ENCODE measurements around the gene CMTR2. TPM values are rescaled to one million over a fixed set of nuclear protein-coding genes. Genes with fewer than 3 reads are reported as not detected.

CMTR2 gene
- total and polyA plus RNA-seq, 2 of the 4 experiments (the other 2 are of a cell fraction) = 10.6 to 21.9 TPM

DNA sequence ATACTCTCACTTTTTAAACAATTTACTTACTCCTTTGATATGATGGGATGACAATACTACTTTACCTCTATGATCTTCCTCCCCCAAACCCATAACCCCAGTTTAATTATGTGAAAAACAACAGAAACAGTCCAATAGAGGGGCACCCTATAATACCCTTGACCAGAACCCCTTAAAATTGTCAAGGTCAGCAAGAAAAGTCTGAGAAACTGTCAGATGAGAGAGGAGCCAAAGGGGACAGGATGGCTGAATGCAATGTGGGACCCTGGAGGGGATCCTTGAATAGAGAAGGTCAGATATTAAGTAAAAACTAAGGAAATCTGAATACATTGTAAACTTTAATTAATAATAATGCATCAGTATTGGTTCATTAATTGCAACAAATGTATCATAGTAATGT is 42.9 kb downstream of the CMTR2 start:
- Histone ChIP-seq H3K4me3 (ENCODE audit: insufficient read depth, low read depth, low read length) (no peak overlapping the region), H3K27ac (ENCODE audit: insufficient read depth, low read length) (no peak overlapping the region), H3K27me3 (ENCODE audit: control insufficient read depth, insufficient read depth, low read length) (no peaks in the 10 kb centered on the region), H3K14ac (replicated peaks; ENCODE audit: low read depth, low read length) (no peak overlapping the region), H2BK120ac (ENCODE audit: low read depth, low read length) (no peak overlapping the region), H4K91ac (ENCODE audit: insufficient read depth, low read depth, low read length) (no peak overlapping the region), H2BK20ac (ENCODE audit: low read depth, low read length) (no peak overlapping the region), H2BK15ac (ENCODE audit: low read depth, low read length) (no peak overlapping the region), H4K8ac (ENCODE audit: low read depth in 2 of 2, low read length in 2 of 2) (no peak overlapping the region), H3K4ac (ENCODE audit: low read depth, low read length) (no peak overlapping the region), H3K36me3 (ENCODE audit: control insufficient read depth, insufficient read depth, low read length) (no peaks in the 10 kb centered on the region), H3K4me2 (ENCODE audit: low read depth, low read length) (no peak overlapping the region), H4K20me1 (ENCODE audit: insufficient read depth, low read length) (no peaks in the 10 kb centered on the region), H3K9me1 (ENCODE audit: insufficient read depth, low read length) (no peaks in the 10 kb centered on the region), H3K56ac (ENCODE audit: extremely low read depth, insufficient read depth, low read length) (no peak overlapping the region), H3K9ac (ENCODE audit: low read depth, low read length) (no peak overlapping the region), H3K23ac (ENCODE audit: low read depth, low read length) (no peak overlapping the region), H2AK9ac (replicated peaks; ENCODE audit: low read depth, low read length, poor library complexity) (no peak overlapping the region), H2AFZ (replicated peaks; ENCODE audit: low read length, poor library complexity) (no peak overlapping the region), H4K5ac (ENCODE audit: low read depth, low read length) (no peak overlapping the region), H3K9me3 (ENCODE audit: control insufficient read depth, insufficient read depth, low read length) (no peaks in the 10 kb centered on the region), H3K18ac (ENCODE audit: low read depth, low read length) (no peak overlapping the region), H2BK5ac (ENCODE audit: low read depth, low read length, poor library complexity, severe bottlenecking) (no peak overlapping the region), H2AK5ac (ENCODE audit: low read depth, low read length) (no peak overlapping the region), H3K4me1 (ENCODE audit: control insufficient read depth, insufficient read depth, low read length) (no peaks in the 10 kb centered on the region), H3K79me1 (ENCODE audit: low read depth in 1 of 2, low read length in 2 of 2) (no peaks in the 10 kb centered on the region)
- POLR2A ChIA-PET (ENCODE audit: unreplicated experiment) = no interaction called here
- no TSS peak for BruUV-seq (replicated peaks)
- ATAC-seq (ENCODE audit: low read depth) (no peak), DNase-seq (no peak)
- in situ Hi-C loops (cut with MboI; ENCODE audit: low sequenced_read_pairs) = no loop called here
- dilution Hi-C loops (cut with HindIII; ENCODE audit: low sequenced_read_pairs, unreplicated experiment) = no loop called here
- intact Hi-C loops (cut with micrococcal nuclease) = no loop called here
- CTCF ChIA-PET = no interaction called here
- TF ChIP-seq NFE2L2 (IDR thresholded peaks at IDR 0.05; ENCODE audit: low read depth, low read length) (no peak), FOS (IDR thresholded peaks at IDR 0.05; ENCODE audit: low read depth, low read length) (no peak), MAFK (IDR thresholded peaks at IDR 0.05; ENCODE audit: low read depth, low read length) (peak; percentile 45; the same call in 1 of the 2 replicates), POLR2A (IDR thresholded peaks at IDR 0.05; ENCODE audit: low read depth, low read length) (no peak), MAZ (IDR thresholded peaks at IDR 0.05; ENCODE audit: borderline replicate concordance, low read depth, low read length) (no peak)
